Pancreas (tissue), 10 donors: ENCODE data around the gene SEL1L2. TPM values are rescaled to one million over a fixed set of nuclear protein-coding genes. Genes with fewer than 3 reads are reported as not detected.

ENCODE experiments used
- ATAC-seq, 4 donors: fragments of 200-7000 bp; cut with Tn5 transposase; one replicate each; pipeline versions ENCODE4 v1.8.0 to v1.9.1; 2020; ENCODE audit warnings: mild to moderate bottlenecking in 4 of 4, moderate library complexity in 4 of 4
- DNase-seq, 6 donors: peaks; one replicate each; pipeline ENCODE4 v3.0.0-alpha.2; 2020
- FAIRE-seq: peaks from 2 replicates; lab custom pipeline; 2012; peaks lifted over from hg19 to GRCh38; lab: Jason Lieb, UNC
- H3K27ac ChIP-seq, 4 donors: fragments of 200-600 bp; sonication (generic); 1 replicate in 3 of 4; 2 replicates in 1 of 4; pipeline versions ENCODE4 v1.5.0 to v1.8.0; 2020
- H3K27me3 ChIP-seq, 4 donors: fragments of 200-600 bp; one replicate each; pipeline ENCODE4 v1.8.0; 2021
- H3K36me3 ChIP-seq, 3 donors: fragments of 200-600 bp; sonication (generic) in 1 of 3; one replicate each; pipeline versions ENCODE4 v1.5.0 to v1.8.0; 2020 to 2021
- H3K4me1 ChIP-seq, 3 donors: fragments of 200-600 bp; one replicate each; pipeline ENCODE4 v1.8.0; 2021
- H3K4me3 ChIP-seq, 4 donors: fragments of 200-600 bp; sonication (generic) in 2 of 4; one replicate each; pipeline versions ENCODE4 v1.5.0 to v1.8.0; 2020 to 2021
- H3K9me3 ChIP-seq, 4 donors: fragments of 200-600 bp; one replicate each; pipeline ENCODE4 v1.8.0; 2021
- CTCF ChIP-seq, 4 donors: fragments of 200-600 bp; sonication (generic) in 3 of 4; IDR thresholded peaks; one replicate each; pipeline versions ENCODE4 v1.5.0 to v1.8.0; 2021; ENCODE audit warnings: antibody characterized with exemption in 4 of 4
- WGBS, 2 donors: extraction: QIAGEN DNeasy Blood & Tissue Kit; methylation state at CpG; one replicate each; pipeline ENCODE4 v1.1.7; 2013; 5-methylcytosine and 5-hydroxymethylcytosine counted together
- intact Hi-C, 3 donors: fragments of 100-400 bp; cut with DNase I; formaldehyde crosslinking; loops; one replicate each; pipeline versions ENCODE4 v1.11.1 to v1.14.2; 2022
- polyA plus RNA-seq, 2 donors: library from polyadenylated mRNA; stranded (reverse); fragments of 200-250 nt; gene quantifications; one replicate each; pipeline ENCODE4 v1.2.3, GENCODE V29; 2013
- total RNA-seq, 6 donors: library from RNA; stranded (reverse); fragmentation: NEBNext Ultra II Directional in 4 of 6; extraction: Animal tissue kit (Norgen Biotek cat#: 25700) in 4 of 6; gene quantifications; one replicate each; pipeline versions ENCODE4 v1.2.1 to v1.2.4, GENCODE V29; 2021 to 2023
- donor health status: healthy with polysubstance abuse.
- donor health status: DM: no; HTN: no; CAD: no; lungs with moderate emphysema.
- donor health status: DM: no; HTN: no; CAD: no.
- donor health status: control.
- donor health status: control.
- donor health status: Bipolar disorder and iron deficiency.
- donor health status: DM: yes; HTN: yes; CAD: no.
- donor health status: DM: no; HTN: no; CAD: no.
- donor health status: DM: no; HTN: no; CAD: no.
- donor health status: DM: yes; HTN: yes; CAD: no.

The SEL1L2 gene
- total and polyA plus RNA-seq, 8 donors, result 0.46 TPM; not detected in 7

- no peak overlapping the region for H3K4me3 ChIP-seq
- H3K4me1 ChIP-seq, result no peaks in the 10 kb centered on the region
- WGBS, 2 donors, result 64 to 77% methylated on average over 4 of the region's 4 CpGs
- FAIRE-seq, result no peak
- TF ChIP-seq CTCF (IDR thresholded peaks at IDR 0.05), result no peak
- no peaks in the 10 kb centered on the region for H3K9me3 ChIP-seq
- no peak overlapping the region for H3K27ac ChIP-seq
- ATAC-seq, result no peak
- DNase-seq, result no peak
- no peaks in the 10 kb centered on the region for H3K36me3 ChIP-seq
- peaks cover 0 to 6% (median 0%) of the 10 kb centered on the region in 4 donors for H3K27me3 ChIP-seq
- intact Hi-C loops, result no loop called here
Measured at GRCh38 chr20:13909067-13909466, 81.3 kb downstream of the SEL1L2 start.

DNA sequence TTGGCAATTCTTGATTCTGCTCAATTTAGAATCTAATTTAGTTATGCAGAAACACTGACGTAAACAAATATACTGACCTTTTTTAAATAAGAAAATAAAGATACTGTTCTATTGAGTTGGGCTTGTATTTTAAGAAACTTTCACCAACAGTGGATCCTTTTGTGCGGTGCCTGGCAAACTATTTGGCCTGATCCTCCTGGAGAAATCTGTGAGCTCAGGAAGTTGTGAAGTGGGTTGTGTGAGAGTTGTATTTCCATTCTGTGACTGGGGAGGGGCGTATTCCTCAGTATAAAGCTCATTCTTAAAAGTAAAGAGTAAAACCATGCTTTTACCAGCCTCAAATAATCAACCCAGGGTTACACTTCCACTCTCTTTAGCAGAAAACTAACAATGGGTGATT, 85.6 kb downstream of the SEL1L2 start:
- intact Hi-C loops, result no loop called here
- Histone ChIP-seq H3K4me1 (no peaks in the 10 kb centered on the region), H3K36me3 (no peaks in the 10 kb centered on the region), H3K27ac (no peak overlapping the region), H3K4me3 (no peak overlapping the region), H3K9me3 (no peaks in the 10 kb centered on the region), H3K27me3 (peaks cover 0 to 6% (median 0%) of the 10 kb centered on the region in 4 donors)
- no peak for TF ChIP-seq CTCF (IDR thresholded peaks at IDR 0.05)
- DNase-seq (no peak), ATAC-seq (no peak), FAIRE-seq (no peak)
- WGBS, 2 donors, result 81 to 83% methylated on average over 3 of the region's 3 CpGs

- Histone ChIP-seq H3K36me3 (no peaks in the 10 kb centered on the region), H3K4me3 (no peak overlapping the region), H3K9me3 (no peaks in the 10 kb centered on the region), H3K4me1 (no peaks in the 10 kb centered on the region), H3K27ac (no peak overlapping the region), H3K27me3 (no peaks in the 10 kb centered on the region)
- WGBS, 2 donors, result 84 to 90% methylated on average over 10 of the region's 10 CpGs
- FAIRE-seq, result no peak
- no peak for DNase-seq
- intact Hi-C loops, result no loop called here
- TF ChIP-seq CTCF (IDR thresholded peaks at IDR 0.05), result no peak
- no peak for ATAC-seq
Measured at GRCh38 chr20:13900496-13900895, 89.9 kb downstream of the SEL1L2 start.

GRCh38 chr20:13898012-13898612, 92.3 kb downstream of the SEL1L2 start:
- Histone ChIP-seq H3K27me3 (no peaks in the 10 kb centered on the region), H3K27ac (no peak overlapping the region), H3K4me3 (no peak overlapping the region), H3K4me1 (no peaks in the 10 kb centered on the region), H3K36me3 (no peaks in the 10 kb centered on the region), H3K9me3 (no peaks in the 10 kb centered on the region)
- intact Hi-C loops, result no loop called here
- no peak for TF ChIP-seq CTCF (IDR thresholded peaks at IDR 0.05)
- 87 to 89% methylated on average over 2 of the region's 2 CpGs for WGBS, 2 donors
- no peak for DNase-seq
- ATAC-seq, result peak in 1 of 4 donors; percentile 33
- FAIRE-seq, result no peak

- Histone ChIP-seq H3K9me3 (no peaks in the 10 kb centered on the region), H3K27ac (no peak overlapping the region), H3K4me1 (no peaks in the 10 kb centered on the region), H3K36me3 (no peaks in the 10 kb centered on the region), H3K27me3 (no peaks in the 10 kb centered on the region), H3K4me3 (no peak overlapping the region)
- FAIRE-seq, result no peak
- intact Hi-C loops, result no loop called here
- ATAC-seq, result no peak
- no peak for DNase-seq
- no peak for TF ChIP-seq CTCF (IDR thresholded peaks at IDR 0.05)
- WGBS, 2 donors, result 77 to 91% methylated on average over 1 of the region's 1 CpG
Measured at GRCh38 chr20:13891575-13891974, 98.8 kb downstream of the SEL1L2 start.
